Activated CD4-positive, alpha-beta T cell treated with anti-CD3 and anti-CD28 coated beads for 1 hour (primary cell): ENCODE data around the gene ZBTB3.
A peak's percentile ranks its signal among the peaks of the same experiment; 100 is the strongest.
"Not testable (repeated sequence)": the region's sequence is repeated elsewhere in the genome, so short reads cannot be mapped to it uniquely, and the experiment has no call there.

Source experiments
- DNase-seq: peaks from one replicate; pipeline ENCODE4 v3.0.0-alpha.2; 2020

The ZBTB3 gene

GRCh38 chr11:62713343-62713742 lies 40.6 kb downstream of the ZBTB3 start:
- no peak for DNase-seq

DNA sequence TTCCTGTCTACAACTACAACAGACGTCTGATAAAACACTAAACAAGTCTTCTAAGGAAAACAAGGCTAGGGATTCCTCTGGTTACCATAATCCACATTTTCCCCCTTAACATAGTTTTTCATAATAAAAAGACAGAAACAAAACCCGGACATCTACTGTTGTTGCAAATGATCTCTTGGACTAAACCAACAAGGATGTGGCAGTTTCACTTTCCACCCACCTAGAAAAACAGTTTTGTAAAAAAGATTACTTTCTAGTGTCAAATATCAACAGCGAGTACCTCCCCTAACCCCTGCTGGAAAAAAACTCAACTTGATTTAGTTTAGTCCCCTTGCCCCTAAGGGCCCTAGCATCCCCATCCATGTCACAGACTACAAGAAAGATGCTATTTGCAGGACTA lies 41.1 kb downstream of the ZBTB3 start:
- DNase-seq = no peak

GRCh38 chr11:62712276-62712812 lies 41.6 kb downstream of the ZBTB3 start:
- no peak for DNase-seq

DNA sequence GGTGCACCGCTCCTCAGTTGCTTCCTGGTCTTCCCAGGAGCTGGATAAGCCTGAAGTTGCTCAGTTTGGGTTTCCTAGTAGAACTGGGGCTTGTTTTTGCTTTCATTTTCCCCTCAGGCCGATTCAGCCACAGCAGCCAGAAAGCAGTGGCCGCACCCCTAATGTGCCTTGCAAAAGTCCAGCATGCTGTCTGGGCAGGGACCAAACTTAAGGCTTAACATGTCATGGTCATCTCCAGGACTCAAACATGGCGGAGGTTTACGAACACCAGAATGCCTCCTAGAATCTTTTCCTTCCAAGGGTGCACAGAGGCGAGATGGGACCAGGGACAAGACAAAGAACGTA lies 44.0 kb downstream of the ZBTB3 start:
- no peak for DNase-seq

DNA sequence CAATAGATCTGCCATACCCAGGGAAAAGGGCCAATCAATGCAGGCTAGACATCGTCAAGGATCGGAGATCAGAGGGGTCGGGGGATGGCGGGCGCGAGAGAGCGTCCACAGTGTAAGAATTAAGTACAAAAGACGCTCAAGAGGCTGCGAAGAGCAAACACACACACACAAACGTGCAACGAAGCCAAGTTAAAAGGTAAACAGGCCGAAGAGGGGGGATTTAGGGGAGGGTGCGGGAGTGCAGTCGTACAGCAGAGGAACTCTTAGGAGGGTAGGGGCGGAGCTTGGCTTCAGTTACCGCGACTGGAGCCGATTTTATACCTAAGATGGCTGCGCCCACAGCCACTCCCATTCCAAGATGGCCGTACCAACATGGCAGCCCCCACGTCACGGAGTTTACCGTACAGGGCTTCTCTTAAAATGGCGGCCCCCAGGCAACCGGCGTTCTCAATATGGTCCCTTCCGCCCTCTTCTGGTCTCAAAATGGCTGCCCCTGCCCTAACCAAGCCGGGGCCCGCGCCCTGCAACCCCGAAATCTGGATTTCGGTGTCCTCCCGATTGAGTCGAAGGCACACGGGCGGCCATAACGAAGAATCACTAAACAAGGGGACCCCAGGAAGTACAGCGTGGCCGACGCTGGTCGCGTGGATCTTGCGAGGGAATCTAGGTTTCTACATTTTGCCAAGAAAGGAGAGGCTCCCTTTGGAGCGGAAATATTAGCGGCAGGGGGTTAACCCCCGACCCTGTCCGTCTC lies 44.5 kb downstream of the ZBTB3 start:
- DNase-seq = peak; percentile 95

DNA sequence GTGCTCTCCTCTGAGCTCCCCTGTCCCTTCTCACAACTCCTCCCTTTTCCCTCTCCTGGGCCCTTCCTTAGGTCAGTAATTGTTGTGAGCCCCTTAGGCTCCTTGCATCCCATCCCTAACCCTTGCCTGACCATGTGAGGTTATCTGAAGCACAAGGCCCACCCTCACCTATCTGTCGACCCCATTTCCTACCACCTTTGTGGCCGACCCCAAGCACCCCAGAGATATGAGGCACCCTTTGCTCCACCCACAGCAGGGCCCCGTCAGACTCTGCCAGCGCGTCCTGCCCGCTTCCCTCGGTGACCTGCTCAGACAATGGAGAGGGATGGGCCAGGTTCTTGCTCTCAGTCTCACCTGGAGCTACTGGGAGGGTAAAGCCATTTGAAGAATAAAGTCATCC lies 45.2 kb downstream of the ZBTB3 start:
- DNase-seq = peak; percentile 28

DNA sequence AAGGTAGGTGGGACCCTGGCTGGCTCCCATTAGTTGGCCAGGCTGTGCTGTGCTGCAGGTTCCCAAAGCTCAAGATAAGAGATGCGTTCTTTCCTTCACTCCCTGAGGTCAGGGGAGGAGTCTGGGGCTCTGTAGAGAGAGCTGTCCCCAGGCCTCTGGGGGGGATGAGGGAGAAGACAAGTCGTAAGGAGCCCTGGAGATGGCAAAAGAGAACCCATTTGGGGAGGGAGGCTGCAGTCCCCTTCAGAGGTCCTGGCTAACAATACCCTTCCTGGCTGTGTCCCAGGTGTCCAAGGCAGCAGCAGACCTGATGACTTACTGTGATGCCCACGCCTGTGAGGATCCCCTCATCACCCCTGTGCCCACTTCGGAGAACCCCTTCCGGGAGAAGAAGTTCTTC lies 45.6 kb downstream of the ZBTB3 start:
- no peak for DNase-seq

DNA sequence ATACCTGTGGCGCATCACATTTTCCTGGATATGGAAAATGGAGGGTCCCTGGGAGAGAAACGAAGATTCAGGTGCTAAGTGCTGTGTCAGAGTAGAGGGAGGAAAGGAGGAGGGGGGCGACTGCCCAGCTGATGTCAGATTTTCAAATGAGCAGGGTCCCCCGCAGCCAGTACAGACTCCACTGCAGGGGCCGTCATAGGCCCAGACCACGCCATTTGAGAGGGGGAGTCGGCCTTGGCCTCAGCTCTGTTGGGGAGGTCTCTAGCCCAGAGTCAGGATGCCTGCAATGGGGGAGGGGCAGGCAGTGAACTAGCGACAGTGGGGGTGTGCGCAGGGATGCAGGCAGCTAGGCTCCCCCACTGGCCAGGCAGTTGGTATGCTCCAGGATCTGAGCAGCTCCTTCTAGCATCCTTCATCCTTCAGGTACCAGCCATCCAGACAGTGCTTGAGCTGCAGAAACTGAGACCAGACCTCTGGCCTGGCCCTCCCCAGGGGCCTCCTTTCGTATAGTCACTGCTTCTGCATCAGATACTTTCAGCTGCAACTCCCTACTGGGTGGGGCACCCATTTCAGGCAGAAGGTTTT lies 46.6 kb downstream of the ZBTB3 start, which contains the start of the genes BSCL2 and GNG3:
TSS of gene BSCL2 (minus strand) at position 148 of the 585 bp plus-strand sequence. CDS start 229 bp downstream, outside the sequence.
TSS of gene GNG3 (plus strand) at position 400 of the 585 bp plus-strand sequence. CDS start 620 bp downstream, outside the sequence.
- DNase-seq = no peak

- no peak for DNase-seq
Measured at GRCh38 chr11:62706850-62707247, 47.1 kb downstream of the ZBTB3 start.

GRCh38 chr11:62705880-62706849 lies 47.8 kb downstream of the ZBTB3 start:
- DNase-seq = peak; percentile 93

- no peak for DNase-seq
Measured at GRCh38 chr11:62705413-62705812, 48.5 kb downstream of the ZBTB3 start.

- not testable (repeated sequence) for DNase-seq
Measured at GRCh38 chr11:62703921-62704320, 50.0 kb downstream of the ZBTB3 start.

DNA sequence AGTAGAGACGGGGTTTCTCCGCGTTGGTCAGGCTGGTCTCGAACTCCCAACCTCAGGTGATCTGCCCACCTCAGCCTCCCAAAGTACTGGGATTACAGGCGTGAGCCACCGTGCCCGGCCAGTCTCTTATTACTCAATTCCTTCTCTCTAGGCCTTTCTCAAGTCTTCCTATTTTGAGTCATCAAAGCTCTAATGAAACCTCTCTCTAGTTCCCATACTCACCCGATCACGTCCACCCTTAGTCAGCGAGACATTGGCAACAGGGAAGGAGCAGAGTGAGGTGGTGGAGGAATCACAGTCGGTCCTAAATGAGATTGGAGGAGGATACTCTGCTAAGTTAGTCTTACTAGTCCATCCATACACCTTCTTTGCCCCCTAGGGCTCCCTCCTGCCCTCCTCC lies 51.7 kb downstream of the ZBTB3 start:
- no peak for DNase-seq
